HG02943 (cell line): ENCODE measurements around the gene DENND6A.

Source experiments
- ATAC-seq: cut with Tn5 transposase; IDR thresholded peaks from one replicate; pipeline ENCODE4 v1.9.1; 2021; ENCODE audit warnings: mild to moderate bottlenecking, low read depth, moderate library complexity; ENCODE audit not compliant: unreplicated experiment

Gene DENND6A

DNA sequence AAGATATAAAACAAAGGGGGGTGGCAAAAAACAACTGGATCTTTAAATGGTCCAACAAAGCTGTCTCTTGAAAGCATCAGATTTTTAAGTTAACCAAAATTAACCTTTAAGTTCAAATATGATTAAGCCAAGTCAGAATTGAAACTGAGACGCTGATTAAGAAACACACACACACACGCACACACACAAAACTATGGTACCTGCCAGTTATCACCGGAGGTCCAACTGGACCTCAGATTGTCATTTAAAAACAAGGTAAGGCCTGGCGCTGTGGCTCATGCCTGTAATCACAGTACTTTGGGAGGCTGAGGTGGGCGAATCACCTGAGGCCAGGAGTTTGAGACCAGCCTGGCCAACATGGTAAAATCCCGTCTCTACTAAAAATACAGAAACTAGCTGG lies 106.1 kb downstream of the DENND6A start:
- ATAC-seq = no peak

DNA sequence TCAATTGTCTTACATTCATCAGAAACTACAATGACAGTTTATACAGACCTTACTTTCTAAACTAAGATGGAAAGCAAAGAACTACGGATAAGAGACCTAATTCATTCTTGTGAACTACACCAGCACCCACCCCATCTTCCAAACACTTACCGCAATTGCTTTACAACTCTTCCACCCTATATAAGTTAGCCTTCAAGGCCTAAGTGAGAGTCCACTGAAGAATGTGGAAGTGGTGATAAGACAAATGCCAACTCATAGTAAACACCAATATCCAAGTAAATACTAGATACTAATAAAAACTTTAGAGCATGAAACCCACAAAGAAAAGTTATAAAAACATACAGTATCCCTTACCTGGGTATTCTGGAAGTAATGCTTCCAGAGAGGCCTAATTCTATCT lies 109.3 kb downstream of the DENND6A start:
- ATAC-seq = no peak

GRCh38 chr3:57582474-57583168 lies 110.3 kb downstream of the DENND6A start:
- ATAC-seq = no peak

- no peak for ATAC-seq
Observed at GRCh38 chr3:57577801-57578200, 115.1 kb downstream of the DENND6A start.

DNA sequence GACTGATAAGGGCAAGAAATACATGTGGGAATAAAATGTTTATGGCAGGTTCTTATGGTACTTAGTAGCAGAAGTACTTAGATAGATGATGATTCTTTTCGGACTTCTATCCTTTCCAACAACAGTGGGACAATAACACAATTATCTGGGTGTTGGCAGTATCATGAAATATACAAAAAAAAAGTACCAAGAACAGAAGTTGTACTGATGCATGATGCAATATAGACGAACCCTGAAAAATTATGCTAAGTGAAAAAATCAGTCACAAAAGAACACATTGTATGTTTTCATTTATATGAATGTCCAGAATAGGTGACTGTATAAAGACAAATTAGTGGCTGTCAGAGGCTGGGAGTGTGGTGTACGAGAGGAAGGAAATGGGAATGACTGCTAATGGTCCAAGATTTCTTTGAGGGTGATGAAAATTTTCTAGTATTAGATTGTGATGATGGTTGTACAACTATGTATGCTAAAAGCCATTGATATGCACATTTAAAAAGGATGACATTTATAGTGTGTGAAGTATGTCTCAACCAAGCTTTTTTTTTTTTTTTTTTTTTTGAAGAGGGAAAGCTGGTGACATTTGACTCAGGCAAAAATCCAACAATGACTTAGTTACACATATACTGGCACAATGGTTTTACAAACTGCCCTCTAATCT lies 116.8 kb downstream of the DENND6A start:
- ATAC-seq = no peak
